Measurements from ENCODE around the gene LNP1.

GRCh38 chr3:100399341-100400071 lies 1.8 kb upstream of the LNP1 start:
- no peak for TF ChIP-seq EZH2 (IDR thresholded peaks at IDR 0.05; ENCODE audit: insufficient read depth, poor library complexity, severe bottlenecking)
- no peak for TF ChIP-seq EZH2phosphoT487 (IDR thresholded peaks at IDR 0.05; ENCODE audit: insufficient read depth, low read depth)

All from GM23248 (cell line).